Ishikawa (cell line): ENCODE data around the gene HYOU1.

Source experiments
- CEBPB ChIP-seq: IDR thresholded peaks from 2 replicates; pipeline ENCODE4 v1.6.1; 2012
- CREB1 ChIP-seq: IDR thresholded peaks from 2 replicates; pipeline ENCODE4 v1.6.1; 2012; ENCODE audit warnings: low read depth
- EGR1 ChIP-seq: IDR thresholded peaks from 2 replicates; pipeline ENCODE4 v1.6.1; 2012
- EP300 ChIP-seq: IDR thresholded peaks from 2 replicates; pipeline ENCODE4 v1.6.1; 2012; ENCODE audit warnings: borderline replicate concordance
- FOXM1 ChIP-seq: IDR thresholded peaks from 2 replicates; pipeline ENCODE4 v1.6.1; 2012; ENCODE audit warnings: low read depth, borderline replicate concordance
- NFIC ChIP-seq: IDR thresholded peaks from 2 replicates; pipeline ENCODE4 v1.6.1; 2012
- RAD21 ChIP-seq: IDR thresholded peaks from 2 replicates; pipeline ENCODE4 v1.6.1; 2012; ENCODE audit warnings: low read depth
- TAF1 ChIP-seq: IDR thresholded peaks from 2 replicates; pipeline ENCODE4 v1.6.1; 2012; ENCODE audit warnings: low read depth, mild to moderate bottlenecking
- TCF12 ChIP-seq: IDR thresholded peaks from 2 replicates; pipeline ENCODE4 v1.6.1; 2012; ENCODE audit warnings: low read depth
- TEAD4 ChIP-seq: IDR thresholded peaks from 2 replicates; pipeline ENCODE4 v1.6.1; 2012
- YY1 ChIP-seq: IDR thresholded peaks from 2 replicates; pipeline ENCODE4 v1.6.1; 2012; ENCODE audit warnings: low read depth
- ZBTB7A ChIP-seq: IDR thresholded peaks from 2 replicates; pipeline ENCODE4 v1.6.1; 2012; ENCODE audit warnings: low read depth
- TF ChIP-seq, protein P1 (sequence below): IDR thresholded peaks from 2 replicates; pipeline ENCODE4 v1.6.1; 2012
- TF ChIP-seq, protein P2 (sequence below): IDR thresholded peaks from 2 replicates; pipeline ENCODE4 v1.6.1; 2012
- TF ChIP-seq, protein P3 (sequence below): IDR thresholded peaks from 2 replicates; pipeline ENCODE4 v1.6.1; 2012; ENCODE audit warnings: low read depth, mild to moderate bottlenecking

HYOU1 gene

DNA sequence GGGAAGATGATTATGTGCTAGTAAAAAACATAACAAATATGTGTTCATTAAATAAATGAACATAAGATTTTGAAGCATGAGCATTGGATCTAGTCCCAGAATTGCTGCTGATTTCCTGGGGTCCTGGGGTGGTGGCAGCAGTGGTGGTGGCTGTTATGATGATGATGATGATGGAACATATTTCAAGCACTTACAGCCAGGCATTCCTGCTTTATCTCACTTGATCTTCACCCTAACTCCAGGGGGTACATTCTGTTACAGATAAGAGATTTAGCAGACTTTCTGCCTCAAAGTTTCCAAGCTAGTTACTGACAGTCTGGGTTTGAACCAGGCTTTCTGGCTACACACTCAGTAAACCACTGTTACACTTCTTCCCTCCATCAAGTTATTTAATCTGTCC lies 33.3 kb downstream of the HYOU1 start:
- TF ChIP-seq ZBTB7A, result no peak
- TF ChIP-seq NFIC, result no peak
- TF ChIP-seq YY1, result no peak
- TF ChIP-seq, protein P1, sequence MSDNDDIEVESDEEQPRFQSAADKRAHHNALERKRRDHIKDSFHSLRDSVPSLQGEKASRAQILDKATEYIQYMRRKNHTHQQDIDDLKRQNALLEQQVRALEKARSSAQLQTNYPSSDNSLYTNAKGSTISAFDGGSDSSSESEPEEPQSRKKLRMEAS, result no peak
- no peak for TF ChIP-seq TCF12
- TF ChIP-seq EP300, result no peak
- TF ChIP-seq, protein P2, sequence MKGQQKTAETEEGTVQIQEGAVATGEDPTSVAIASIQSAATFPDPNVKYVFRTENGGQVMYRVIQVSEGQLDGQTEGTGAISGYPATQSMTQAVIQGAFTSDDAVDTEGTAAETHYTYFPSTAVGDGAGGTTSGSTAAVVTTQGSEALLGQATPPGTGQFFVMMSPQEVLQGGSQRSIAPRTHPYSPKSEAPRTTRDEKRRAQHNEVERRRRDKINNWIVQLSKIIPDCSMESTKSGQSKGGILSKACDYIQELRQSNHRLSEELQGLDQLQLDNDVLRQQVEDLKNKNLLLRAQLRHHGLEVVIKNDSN, result no peak
- no peak for TF ChIP-seq TAF1
- TF ChIP-seq TEAD4, result no peak
- no peak for TF ChIP-seq CEBPB
- TF ChIP-seq CREB1, result no peak
- no peak for TF ChIP-seq FOXM1
- no peak for TF ChIP-seq RAD21
- TF ChIP-seq EGR1, result no peak
- TF ChIP-seq, protein P3, sequence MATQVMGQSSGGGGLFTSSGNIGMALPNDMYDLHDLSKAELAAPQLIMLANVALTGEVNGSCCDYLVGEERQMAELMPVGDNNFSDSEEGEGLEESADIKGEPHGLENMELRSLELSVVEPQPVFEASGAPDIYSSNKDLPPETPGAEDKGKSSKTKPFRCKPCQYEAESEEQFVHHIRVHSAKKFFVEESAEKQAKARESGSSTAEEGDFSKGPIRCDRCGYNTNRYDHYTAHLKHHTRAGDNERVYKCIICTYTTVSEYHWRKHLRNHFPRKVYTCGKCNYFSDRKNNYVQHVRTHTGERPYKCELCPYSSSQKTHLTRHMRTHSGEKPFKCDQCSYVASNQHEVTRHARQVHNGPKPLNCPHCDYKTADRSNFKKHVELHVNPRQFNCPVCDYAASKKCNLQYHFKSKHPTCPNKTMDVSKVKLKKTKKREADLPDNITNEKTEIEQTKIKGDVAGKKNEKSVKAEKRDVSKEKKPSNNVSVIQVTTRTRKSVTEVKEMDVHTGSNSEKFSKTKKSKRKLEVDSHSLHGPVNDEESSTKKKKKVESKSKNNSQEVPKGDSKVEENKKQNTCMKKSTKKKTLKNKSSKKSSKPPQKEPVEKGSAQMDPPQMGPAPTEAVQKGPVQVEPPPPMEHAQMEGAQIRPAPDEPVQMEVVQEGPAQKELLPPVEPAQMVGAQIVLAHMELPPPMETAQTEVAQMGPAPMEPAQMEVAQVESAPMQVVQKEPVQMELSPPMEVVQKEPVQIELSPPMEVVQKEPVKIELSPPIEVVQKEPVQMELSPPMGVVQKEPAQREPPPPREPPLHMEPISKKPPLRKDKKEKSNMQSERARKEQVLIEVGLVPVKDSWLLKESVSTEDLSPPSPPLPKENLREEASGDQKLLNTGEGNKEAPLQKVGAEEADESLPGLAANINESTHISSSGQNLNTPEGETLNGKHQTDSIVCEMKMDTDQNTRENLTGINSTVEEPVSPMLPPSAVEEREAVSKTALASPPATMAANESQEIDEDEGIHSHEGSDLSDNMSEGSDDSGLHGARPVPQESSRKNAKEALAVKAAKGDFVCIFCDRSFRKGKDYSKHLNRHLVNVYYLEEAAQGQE, result no peak

DNA sequence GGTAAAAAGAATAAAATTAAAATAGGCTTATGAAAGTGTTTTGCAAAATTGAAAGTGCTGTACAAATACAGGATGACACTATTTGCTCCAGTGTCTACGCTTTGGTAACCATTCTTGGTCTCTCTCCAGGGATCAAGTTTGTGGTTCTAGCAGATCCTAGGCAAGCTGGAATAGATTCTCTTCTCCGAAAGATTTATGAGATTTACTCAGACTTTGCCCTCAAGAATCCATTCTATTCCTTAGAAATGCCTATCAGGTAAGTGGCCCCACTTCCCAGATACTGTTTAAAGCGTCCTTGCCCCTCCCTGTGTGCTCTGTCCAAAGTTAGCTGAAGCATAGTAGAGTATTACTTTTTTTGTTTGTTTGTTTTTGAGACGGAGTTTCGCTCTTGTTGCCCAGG lies 35.4 kb downstream of the HYOU1 start:
- no peak for TF ChIP-seq ZBTB7A
- no peak for TF ChIP-seq EP300
- no peak for TF ChIP-seq RAD21
- TF ChIP-seq, protein P3, result no peak
- TF ChIP-seq NFIC, result no peak
- TF ChIP-seq, protein P1, result no peak

DNA sequence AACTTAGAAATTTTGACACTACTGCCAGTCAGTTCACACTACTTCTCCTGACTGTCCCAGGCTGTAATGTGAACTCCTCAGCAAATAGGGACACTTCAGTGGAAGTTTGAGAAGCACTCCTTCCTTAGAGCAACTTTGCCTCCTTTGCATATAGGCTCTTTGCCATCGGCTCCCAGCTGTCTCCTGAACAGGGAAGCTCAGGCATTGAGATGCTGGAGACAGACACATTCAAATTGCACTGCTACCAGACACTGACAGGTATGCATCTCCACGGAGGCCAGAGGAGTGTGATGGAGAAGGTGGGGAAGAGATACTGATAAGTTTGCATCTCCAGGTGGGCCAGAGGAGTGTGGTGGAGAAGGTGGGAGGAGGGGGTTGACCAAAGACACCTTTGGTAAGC lies 37.0 kb downstream of the HYOU1 start:
- no peak for TF ChIP-seq TAF1
- no peak for TF ChIP-seq TCF12
- TF ChIP-seq, protein P3, result no peak
- TF ChIP-seq CEBPB, result no peak
- no peak for TF ChIP-seq EGR1
- TF ChIP-seq, protein P1, result no peak
- TF ChIP-seq, protein P2, result no peak
- TF ChIP-seq TEAD4, result no peak
- no peak for TF ChIP-seq CREB1
- TF ChIP-seq FOXM1, result no peak
- TF ChIP-seq EP300, result no peak
- TF ChIP-seq ZBTB7A, result no peak
- TF ChIP-seq NFIC, result no peak
- no peak for TF ChIP-seq RAD21
- TF ChIP-seq YY1, result no peak

DNA sequence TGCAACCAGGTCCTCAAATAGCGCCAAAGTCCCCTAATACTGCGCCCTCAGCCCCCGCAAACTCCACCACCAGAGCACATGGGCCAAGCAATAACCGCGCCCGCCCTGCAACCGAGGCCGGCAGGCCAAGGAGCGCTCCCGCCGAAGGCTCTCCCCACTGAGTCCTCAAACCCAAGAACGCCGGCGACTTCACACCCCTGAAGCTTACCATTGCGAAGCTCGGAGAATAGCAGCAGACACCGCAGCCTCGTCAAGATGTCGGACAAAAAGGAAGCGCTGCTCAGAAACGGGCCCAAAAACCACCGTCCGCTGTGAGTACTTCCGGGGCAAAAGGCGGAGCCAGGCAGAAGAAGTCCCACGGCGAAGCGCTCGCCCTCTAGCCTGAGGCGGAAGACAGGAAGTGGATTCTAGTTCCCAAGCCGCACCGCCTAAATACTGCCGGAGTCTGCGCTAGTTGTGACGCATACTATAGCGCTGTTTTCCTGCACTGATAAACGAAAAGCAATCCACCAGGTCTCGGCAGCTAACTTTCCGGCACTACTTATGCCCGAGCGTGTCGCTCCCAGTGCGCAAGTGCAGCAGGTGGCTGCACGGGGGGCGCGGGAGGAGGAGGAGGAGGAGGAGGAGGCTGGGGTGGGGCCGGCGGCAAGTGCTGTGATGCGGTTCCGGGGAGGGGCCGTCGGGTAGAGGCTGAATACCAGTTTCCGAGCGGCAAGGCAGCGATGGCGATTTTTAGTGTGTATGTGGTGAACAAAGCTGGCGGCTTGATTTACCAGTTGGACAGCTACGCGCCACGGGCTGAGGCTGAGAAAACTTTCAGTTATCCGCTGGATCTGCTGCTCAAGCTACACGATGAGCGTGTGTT lies 38.7 kb downstream of the HYOU1 start, which contains the start of the genes RPS25 and TRAPPC4:
Gene RPS25 (minus strand): TSS at position 270 of the 865 bp plus-strand sequence. CDS start 59 bp downstream, at position 211.
Gene TRAPPC4 (plus strand): TSS at position 693 of the 865 bp plus-strand sequence. CDS start 30 bp downstream, at position 723.
- TF ChIP-seq RAD21 (no peak), CREB1 (peak; percentile 42; the same call in 1 of the 2 replicates), ZBTB7A (no peak), EP300 (no peak), TCF12 (peak; percentile 43), EGR1 (peak; percentile 47; the same call in 1 of the 2 replicates), TAF1 (peak; percentile 81), TEAD4 (0 out of 2 replicates have a peak, but pooled peaks have one; percentile 7), FOXM1 (no peak), YY1 (peak; percentile 90), CEBPB (no peak), NFIC (no peak; the same call in 1 of the 2 replicates)
- TF ChIP-seq, protein P2, result no peak
- TF ChIP-seq, protein P1, result peak; percentile 88
- TF ChIP-seq, protein P3, result peak; percentile 11; the same call in 1 of the 2 replicates
